Measurements from ENCODE around the gene CLSTN2.

The CLSTN2 gene

DNA sequence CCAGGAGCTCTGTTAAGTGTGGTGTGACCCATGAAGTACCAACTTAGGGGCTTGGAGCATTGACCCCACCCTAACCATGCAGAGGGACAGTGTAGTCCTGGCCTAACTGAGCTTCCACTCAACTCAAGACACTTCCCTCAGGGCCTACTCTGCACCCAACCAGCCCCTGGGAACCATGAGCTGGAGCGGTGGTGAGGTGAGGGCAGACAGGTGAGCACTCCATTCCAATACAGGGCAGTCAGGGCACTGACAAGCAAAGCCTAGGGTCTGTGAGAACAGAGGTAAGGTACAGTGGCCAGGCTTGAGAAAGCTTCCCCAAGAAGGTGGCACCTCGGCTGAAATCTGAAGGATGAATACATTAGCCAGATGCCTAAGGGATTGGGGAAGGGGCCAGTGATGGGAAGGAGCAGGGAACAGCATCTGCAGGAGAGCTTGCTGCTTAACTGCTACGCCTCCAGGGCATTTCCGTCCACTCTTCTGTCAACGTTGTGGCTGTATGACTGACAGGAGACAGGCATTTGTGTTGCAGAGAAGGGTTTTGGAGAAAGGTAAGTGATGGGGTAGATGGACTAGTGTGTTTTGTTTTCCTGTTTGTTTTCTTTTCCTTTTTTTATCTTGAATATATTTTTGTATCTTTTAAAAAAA, 499.4 kb downstream of the CLSTN2 start:
- Histone ChIP-seq H3K23ac (ENCODE audit: low read length in 2 of 2) (no peak overlapping the region), H3K36me3 (ENCODE audit: control insufficient read depth in 1 of 2, insufficient read depth in 2 of 2, low read depth in 1 of 2, low read length in 2 of 2) (peaks cover 0 to 11% of the 10 kb centered on the region in 2 experiments), H4K8ac (ENCODE audit: low read length) (no peak overlapping the region), H2BK12ac (ENCODE audit: low read length in 2 of 2) (no peak overlapping the region), H3K27me3 (ENCODE audit: control insufficient read depth in 1 of 2, insufficient read depth in 1 of 2, low read length in 2 of 2) (peaks cover 0 to 8% of the 10 kb centered on the region in 2 experiments), H4K91ac (ENCODE audit: low read length) (no peak overlapping the region), H2BK120ac (ENCODE audit: low read depth, low read length) (no peak overlapping the region), H3K27ac (ENCODE audit: low read length, poor library complexity, severe bottlenecking) (no peak overlapping the region), H2AFZ (ENCODE audit: low read depth, low read length) (no peak overlapping the region), H3K9me3 (ENCODE audit: control insufficient read depth, low read length) (no peaks in the 10 kb centered on the region), H3K4ac (ENCODE audit: low read depth in 1 of 2, low read length in 2 of 2) (no peak overlapping the region), H2AK5ac (ENCODE audit: low read length, severe bottlenecking) (peak overlapping the region; percentile 51), H3K4me3 (ENCODE audit: insufficient read depth in 1 of 2, low read depth in 1 of 2, low read length in 2 of 2) (no peak overlapping the region), H3K14ac (ENCODE audit: low read length in 2 of 2) (no peak overlapping the region), H3K4me2 (ENCODE audit: low read length, poor library complexity, severe bottlenecking) (no peak overlapping the region), H3K79me1 (replicated peaks; ENCODE audit: low read length, poor library complexity, severe bottlenecking) (no peaks in the 10 kb centered on the region), H3K4me1 (ENCODE audit: control insufficient read depth, insufficient read depth, low read depth, low read length) (peaks cover 12% of the 10 kb centered on the region), H3K9ac (ENCODE audit: low read length) (no peak overlapping the region), H3K18ac (ENCODE audit: low read depth in 1 of 2, low read length in 2 of 2) (no peak overlapping the region), H2BK15ac (ENCODE audit: low read depth, poor library complexity, severe bottlenecking) (no peak overlapping the region), H2BK5ac (ENCODE audit: low read depth, low read length, poor library complexity, severe bottlenecking) (no peak overlapping the region)
- no peak for DNase-seq
- 73% methylated on average over 5 of the region's 5 CpGs for WGBS

DNA sequence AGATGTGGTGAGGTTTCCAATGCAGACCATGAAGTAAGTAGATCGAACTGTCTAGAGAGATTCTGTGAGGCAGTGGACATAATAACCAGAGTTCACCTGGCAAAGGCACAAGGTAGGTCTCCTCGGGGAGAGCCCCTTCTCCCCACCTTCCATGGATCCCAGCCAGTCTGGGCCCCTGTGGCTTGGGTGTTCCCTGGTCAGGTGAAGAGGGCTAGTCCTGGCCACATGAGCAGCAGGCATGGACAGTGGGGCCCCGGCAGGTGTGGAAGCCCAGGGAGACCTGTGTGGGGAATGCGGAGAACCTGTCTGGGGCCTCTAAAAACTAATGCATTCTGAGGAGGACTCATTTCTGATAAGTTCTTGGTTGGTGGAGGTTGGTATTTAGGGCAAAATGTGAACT, 501.4 kb downstream of the CLSTN2 start:
- H3K4me1 ChIP-seq (ENCODE audit: control insufficient read depth, insufficient read depth, low read depth, low read length) = peaks cover 13% of the 10 kb centered on the region
- H2BK15ac ChIP-seq (ENCODE audit: low read depth, poor library complexity, severe bottlenecking) = no peak overlapping the region
- peaks cover 0 to 11% of the 10 kb centered on the region in 2 experiments for H3K36me3 ChIP-seq (ENCODE audit: control insufficient read depth in 1 of 2, insufficient read depth in 2 of 2, low read depth in 1 of 2, low read length in 2 of 2)
- no peak overlapping the region for H3K14ac ChIP-seq (ENCODE audit: low read length in 2 of 2)
- no peak overlapping the region for H2AFZ ChIP-seq (ENCODE audit: low read depth, low read length)
- H3K18ac ChIP-seq (ENCODE audit: low read depth in 1 of 2, low read length in 2 of 2) = no peak overlapping the region
- DNase-seq = no peak
- no peak overlapping the region for H2AK5ac ChIP-seq (ENCODE audit: low read length, severe bottlenecking)
- H3K4me2 ChIP-seq (ENCODE audit: low read length, poor library complexity, severe bottlenecking) = no peak overlapping the region
- H2BK120ac ChIP-seq (ENCODE audit: low read depth, low read length) = no peak overlapping the region
- no peak overlapping the region for H3K9ac ChIP-seq (ENCODE audit: low read length)
- no peak overlapping the region for H3K27ac ChIP-seq (ENCODE audit: low read length, poor library complexity, severe bottlenecking)
- H3K23ac ChIP-seq (ENCODE audit: low read length in 2 of 2) = no peak overlapping the region
- no peak overlapping the region for H3K4ac ChIP-seq (ENCODE audit: low read depth in 1 of 2, low read length in 2 of 2)
- no peak overlapping the region for H4K8ac ChIP-seq (ENCODE audit: low read length)
- H2BK5ac ChIP-seq (ENCODE audit: low read depth, low read length, poor library complexity, severe bottlenecking) = no peak overlapping the region
- H4K91ac ChIP-seq (ENCODE audit: low read length) = no peak overlapping the region
- H3K9me3 ChIP-seq (ENCODE audit: control insufficient read depth, low read length) = no peaks in the 10 kb centered on the region
- H3K4me3 ChIP-seq (ENCODE audit: insufficient read depth in 1 of 2, low read depth in 1 of 2, low read length in 2 of 2) = no peak overlapping the region
- no peaks in the 10 kb centered on the region for H3K79me1 ChIP-seq (replicated peaks; ENCODE audit: low read length, poor library complexity, severe bottlenecking)
- H3K27me3 ChIP-seq (ENCODE audit: control insufficient read depth in 1 of 2, insufficient read depth in 1 of 2, low read length in 2 of 2) = peaks cover 0 to 3% of the 10 kb centered on the region in 2 experiments
- no peak overlapping the region for H2BK12ac ChIP-seq (ENCODE audit: low read length in 2 of 2)
- WGBS = 84% methylated on average over 4 of the region's 4 CpGs

DNA sequence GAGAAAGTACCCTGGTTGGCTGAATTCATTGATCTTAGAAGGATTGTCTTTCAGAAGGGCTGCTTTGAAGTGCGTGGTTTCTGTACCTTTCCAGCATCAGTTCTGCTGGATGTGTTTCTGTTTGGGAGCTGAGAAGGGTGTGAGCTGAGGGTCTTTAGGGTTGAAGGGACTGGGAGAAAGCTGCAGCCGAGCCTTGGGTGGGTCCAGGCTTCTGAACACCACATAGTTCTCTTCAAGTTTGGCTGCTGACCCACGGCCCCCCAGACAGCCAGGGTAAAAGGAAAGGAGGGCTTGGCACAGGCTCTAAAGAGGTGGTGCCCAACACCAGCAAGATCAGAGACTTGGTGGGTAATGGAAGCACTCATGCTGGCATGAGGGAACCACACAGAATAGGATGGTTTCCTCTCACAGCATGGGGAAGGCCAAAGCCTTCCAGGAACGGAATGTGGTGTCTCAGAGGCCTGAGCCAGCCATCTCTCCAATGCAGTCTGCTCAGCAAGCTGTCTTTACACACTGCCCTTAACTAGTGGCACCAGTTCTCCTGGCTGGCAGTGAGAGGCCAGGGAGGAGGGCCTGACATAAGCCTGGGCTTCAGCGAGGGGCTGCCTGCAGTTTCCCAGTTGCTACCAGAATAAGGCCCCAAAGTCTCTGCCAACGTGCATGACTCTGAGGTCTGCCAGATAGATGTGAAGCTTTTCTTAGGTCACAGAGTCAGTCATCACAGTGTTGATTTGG, 503.9 kb downstream of the CLSTN2 start:
- Histone ChIP-seq H3K27me3 (ENCODE audit: control insufficient read depth in 1 of 2, insufficient read depth in 1 of 2, low read length in 2 of 2) (no peaks in the 10 kb centered on the region), H3K4me3 (ENCODE audit: insufficient read depth in 1 of 2, low read depth in 1 of 2, low read length in 2 of 2) (no peak overlapping the region), H4K8ac (ENCODE audit: low read length) (no peak overlapping the region), H3K36me3 (ENCODE audit: control insufficient read depth in 1 of 2, insufficient read depth in 2 of 2, low read depth in 1 of 2, low read length in 2 of 2) (peaks cover 0 to 9% of the 10 kb centered on the region in 2 experiments), H3K4me2 (ENCODE audit: low read length, poor library complexity, severe bottlenecking) (no peak overlapping the region), H3K4ac (ENCODE audit: low read depth in 1 of 2, low read length in 2 of 2) (no peak overlapping the region), H3K14ac (ENCODE audit: low read length in 2 of 2) (no peak overlapping the region), H2BK12ac (ENCODE audit: low read length in 2 of 2) (no peak overlapping the region), H2BK15ac (ENCODE audit: low read depth, poor library complexity, severe bottlenecking) (no peak overlapping the region), H2BK120ac (ENCODE audit: low read depth, low read length) (no peak overlapping the region), H3K4me1 (ENCODE audit: control insufficient read depth, insufficient read depth, low read depth, low read length) (peaks cover 8% of the 10 kb centered on the region), H2AFZ (ENCODE audit: low read depth, low read length) (no peak overlapping the region), H3K23ac (ENCODE audit: low read length in 2 of 2) (no peak overlapping the region), H3K18ac (ENCODE audit: low read depth in 1 of 2, low read length in 2 of 2) (no peak overlapping the region), H3K27ac (ENCODE audit: low read length, poor library complexity, severe bottlenecking) (no peak overlapping the region), H3K9me3 (ENCODE audit: control insufficient read depth, low read length) (no peaks in the 10 kb centered on the region), H3K9ac (ENCODE audit: low read length) (no peak overlapping the region), H3K79me1 (replicated peaks; ENCODE audit: low read length, poor library complexity, severe bottlenecking) (no peaks in the 10 kb centered on the region), H4K91ac (ENCODE audit: low read length) (no peak overlapping the region), H2BK5ac (ENCODE audit: low read depth, low read length, poor library complexity, severe bottlenecking) (no peak overlapping the region), H2AK5ac (ENCODE audit: low read length, severe bottlenecking) (no peak overlapping the region)
- 69% methylated on average over 6 of the region's 6 CpGs for WGBS
- DNase-seq = no peak

GRCh38 chr3:140439527-140439926, 504.5 kb downstream of the CLSTN2 start:
- WGBS = 70% methylated on average over 4 of the region's 5 CpGs
- no peak for DNase-seq
- Histone ChIP-seq H2AFZ (ENCODE audit: low read depth, low read length) (no peak overlapping the region), H3K23ac (ENCODE audit: low read length in 2 of 2) (no peak overlapping the region), H3K14ac (ENCODE audit: low read length in 2 of 2) (no peak overlapping the region), H3K27me3 (ENCODE audit: control insufficient read depth in 1 of 2, insufficient read depth in 1 of 2, low read length in 2 of 2) (no peaks in the 10 kb centered on the region), H3K4me1 (ENCODE audit: control insufficient read depth, insufficient read depth, low read depth, low read length) (peaks cover 8% of the 10 kb centered on the region), H2BK12ac (ENCODE audit: low read length in 2 of 2) (no peak overlapping the region), H3K9ac (ENCODE audit: low read length) (no peak overlapping the region), H2BK120ac (ENCODE audit: low read depth, low read length) (no peak overlapping the region), H2AK5ac (ENCODE audit: low read length, severe bottlenecking) (no peak overlapping the region), H2BK5ac (ENCODE audit: low read depth, low read length, poor library complexity, severe bottlenecking) (no peak overlapping the region), H3K27ac (ENCODE audit: low read length, poor library complexity, severe bottlenecking) (no peak overlapping the region), H3K79me1 (replicated peaks; ENCODE audit: low read length, poor library complexity, severe bottlenecking) (no peaks in the 10 kb centered on the region), H3K4ac (ENCODE audit: low read depth in 1 of 2, low read length in 2 of 2) (no peak overlapping the region), H3K18ac (ENCODE audit: low read depth in 1 of 2, low read length in 2 of 2) (no peak overlapping the region), H3K36me3 (ENCODE audit: control insufficient read depth in 1 of 2, insufficient read depth in 2 of 2, low read depth in 1 of 2, low read length in 2 of 2) (peaks cover 0 to 3% of the 10 kb centered on the region in 2 experiments), H3K4me2 (ENCODE audit: low read length, poor library complexity, severe bottlenecking) (no peak overlapping the region), H2BK15ac (ENCODE audit: low read depth, poor library complexity, severe bottlenecking) (no peak overlapping the region), H4K8ac (ENCODE audit: low read length) (no peak overlapping the region), H3K4me3 (ENCODE audit: insufficient read depth in 1 of 2, low read depth in 1 of 2, low read length in 2 of 2) (no peak overlapping the region), H3K9me3 (ENCODE audit: control insufficient read depth, low read length) (no peaks in the 10 kb centered on the region), H4K91ac (ENCODE audit: low read length) (no peak overlapping the region)
